Activated T-helper 2 cell treated with anti-CD3 and anti-CD28 coated beads, Interferon-gamma antibody, Interleukin-2, Interleukin-4, amounts not matched to agents 10 μg/mL and 5 μg/mL and 100 μg/mL, durations not matched to agents 14 hours and 24 hours and 36 hours (primary cell): ENCODE measurements around the gene GSTP1. TPM values are rescaled to one million over a fixed set of nuclear protein-coding genes. Genes with fewer than 3 reads are reported as not detected.
A peak's percentile ranks its signal among the peaks of the same experiment; 100 is the strongest.
"Not testable (repeated sequence)": the region's sequence is repeated elsewhere in the genome, so short reads cannot be mapped to it uniquely, and the experiment has no call there.

Experiments
- DNase-seq: peaks from one replicate; pipeline ENCODE4 v3.0.0; 2021; ENCODE audit warnings: low spot score
- H3K27ac Mint-ChIP-seq: one replicate; pipeline ENCODE4 v1.8.0; 2021; ENCODE audit warnings: mixed read lengths
- H3K27me3 Mint-ChIP-seq: one replicate; pipeline ENCODE4 v1.8.0; 2021; ENCODE audit warnings: low read depth, mixed read lengths
- H3K36me3 Mint-ChIP-seq: one replicate; pipeline ENCODE4 v1.8.0; 2021; ENCODE audit warnings: low read depth, mixed read lengths
- H3K4me1 Mint-ChIP-seq: one replicate; pipeline ENCODE4 v1.8.0; 2021; ENCODE audit warnings: low read depth, mixed read lengths
- H3K4me3 Mint-ChIP-seq: one replicate; pipeline ENCODE4 v1.8.0; 2021; ENCODE audit warnings: low read depth, mild to moderate bottlenecking, moderate library complexity, mixed read lengths
- H3K9me3 Mint-ChIP-seq: one replicate; pipeline ENCODE4 v1.8.0; 2021; ENCODE audit warnings: mixed read lengths
- intact Hi-C: fragments of 100-400 bp; cut with micrococcal nuclease; formaldehyde crosslinking; loops from one replicate; pipeline ENCODE4 v1.15.1; 2023
- total RNA-seq: library from RNA; stranded (reverse); gene quantifications from 2 replicates; pipeline ENCODE4 v1.2.3, GENCODE V29; 2022

GSTP1 gene
- total RNA-seq, 1 donor from 2014 or later: 344 TPM

- H3K27ac Mint-ChIP-seq, H3K4me3 Mint-ChIP-seq, H3K27me3 Mint-ChIP-seq, H3K9me3 Mint-ChIP-seq, intact Hi-C loops, H3K4me1 Mint-ChIP-seq, DNase-seq: not testable (repeated sequence)
- peaks cover 39% of the 10 kb centered on the region for H3K36me3 Mint-ChIP-seq
These were observed 5.3 kb downstream of the GSTP1 start for GRCh38 chr11:67588899-67589415.

GRCh38 chr11:67592880-67593564, 9.4 kb downstream of the GSTP1 start:
- no peak for DNase-seq
- no peak overlapping the region for H3K4me3 Mint-ChIP-seq
- no peak overlapping the region for H3K27ac Mint-ChIP-seq
- H3K27me3 Mint-ChIP-seq: peaks cover 7% of the 10 kb centered on the region
- no peaks in the 10 kb centered on the region for H3K4me1 Mint-ChIP-seq
- peaks cover 2% of the 10 kb centered on the region for H3K36me3 Mint-ChIP-seq
- intact Hi-C loops: no loop called here
- peaks cover 3% of the 10 kb centered on the region for H3K9me3 Mint-ChIP-seq

GRCh38 chr11:67593565-67593905, 9.9 kb downstream of the GSTP1 start:
- peaks cover 7% of the 10 kb centered on the region for H3K27me3 Mint-ChIP-seq
- H3K9me3 Mint-ChIP-seq: peaks cover 3% of the 10 kb centered on the region
- no peak overlapping the region for H3K4me3 Mint-ChIP-seq
- intact Hi-C loops: no loop called here
- no peak overlapping the region for H3K27ac Mint-ChIP-seq
- H3K36me3 Mint-ChIP-seq: no peaks in the 10 kb centered on the region
- H3K4me1 Mint-ChIP-seq: no peaks in the 10 kb centered on the region
- DNase-seq: no peak

- no peaks in the 10 kb centered on the region for H3K4me1 Mint-ChIP-seq
- intact Hi-C loops: no loop called here
These were observed 10.9 kb downstream of the GSTP1 start for GRCh38 chr11:67594480-67594879.

GRCh38 chr11:67596753-67597300, 13.2 kb downstream of the GSTP1 start:
- H3K4me1 Mint-ChIP-seq: peaks cover 8% of the 10 kb centered on the region
- no peaks in the 10 kb centered on the region for H3K36me3 Mint-ChIP-seq
- intact Hi-C loops: no loop called here
- peaks cover 3% of the 10 kb centered on the region for H3K9me3 Mint-ChIP-seq
- H3K4me3 Mint-ChIP-seq: no peak overlapping the region
- no peak overlapping the region for H3K27ac Mint-ChIP-seq
- DNase-seq: no peak
- H3K27me3 Mint-ChIP-seq: peaks cover 26% of the 10 kb centered on the region

More at GRCh38 chr11:67594480-67594879, 10.9 kb downstream of the GSTP1 start:
- Mint-ChIP-seq H3K9me3 (peaks cover 3% of the 10 kb centered on the region), H3K36me3 (no peaks in the 10 kb centered on the region), H3K4me3 (no peak overlapping the region), H3K27me3 (peaks cover 10% of the 10 kb centered on the region), H3K27ac (no peak overlapping the region)
- no peak for DNase-seq

- peaks cover 26% of the 10 kb centered on the region for H3K27me3 Mint-ChIP-seq
- intact Hi-C loops, DNase-seq, H3K4me3 Mint-ChIP-seq, H3K9me3 Mint-ChIP-seq, H3K27ac Mint-ChIP-seq, H3K4me1 Mint-ChIP-seq, H3K36me3 Mint-ChIP-seq: not testable (repeated sequence)
These were observed 13.8 kb downstream of the GSTP1 start for GRCh38 chr11:67597458-67597857.

GRCh38 chr11:67597963-67598362, 14.4 kb downstream of the GSTP1 start:
- H3K4me1 Mint-ChIP-seq, H3K36me3 Mint-ChIP-seq, intact Hi-C loops, H3K9me3 Mint-ChIP-seq, H3K27ac Mint-ChIP-seq, DNase-seq, H3K4me3 Mint-ChIP-seq: not testable (repeated sequence)
- peaks cover 31% of the 10 kb centered on the region for H3K27me3 Mint-ChIP-seq

GRCh38 chr11:67599149-67599548, 15.5 kb downstream of the GSTP1 start:
- no peak overlapping the region for H3K4me3 Mint-ChIP-seq
- H3K27me3 Mint-ChIP-seq: peaks cover 31% of the 10 kb centered on the region
- H3K4me1 Mint-ChIP-seq: peaks cover 8% of the 10 kb centered on the region
- intact Hi-C loops: no loop called here
- no peak for DNase-seq
- H3K27ac Mint-ChIP-seq: no peak overlapping the region
- H3K9me3 Mint-ChIP-seq: peaks cover 3% of the 10 kb centered on the region
- H3K36me3 Mint-ChIP-seq: no peaks in the 10 kb centered on the region

- no peak for DNase-seq
- H3K27ac Mint-ChIP-seq: no peak overlapping the region
- peaks cover 3% of the 10 kb centered on the region for H3K9me3 Mint-ChIP-seq
- H3K4me1 Mint-ChIP-seq: peaks cover 8% of the 10 kb centered on the region
- no peaks in the 10 kb centered on the region for H3K36me3 Mint-ChIP-seq
- H3K4me3 Mint-ChIP-seq: no peak overlapping the region
- peaks cover 32% of the 10 kb centered on the region for H3K27me3 Mint-ChIP-seq
- intact Hi-C loops: no loop called here
These were observed 16.9 kb downstream of the GSTP1 start for GRCh38 chr11:67600324-67601029.

GRCh38 chr11:67601098-67601497, 17.5 kb downstream of the GSTP1 start:
- no peak for DNase-seq
- Mint-ChIP-seq H3K4me3 (no peak overlapping the region), H3K4me1 (peaks cover 12% of the 10 kb centered on the region), H3K9me3 (peaks cover 3% of the 10 kb centered on the region), H3K27me3 (peaks cover 32% of the 10 kb centered on the region), H3K36me3 (no peaks in the 10 kb centered on the region), H3K27ac (no peak overlapping the region)
- intact Hi-C loops: no loop called here

- Mint-ChIP-seq H3K27me3 (peaks cover 25% of the 10 kb centered on the region), H3K27ac (peak overlapping the region; percentile 2), H3K4me3 (peak overlapping the region; percentile 6), H3K4me1 (peaks cover 16% of the 10 kb centered on the region)
- DNase-seq, H3K9me3 Mint-ChIP-seq, H3K36me3 Mint-ChIP-seq, intact Hi-C loops: not testable (repeated sequence)
These were observed 20.5 kb downstream of the GSTP1 start for GRCh38 chr11:67604119-67604518.

- Mint-ChIP-seq H3K4me3 (peak overlapping the region; percentile 6), H3K36me3 (peaks cover 12% of the 10 kb centered on the region), H3K27me3 (peaks cover 21% of the 10 kb centered on the region), H3K27ac (no peak overlapping the region), H3K4me1 (peaks cover 16% of the 10 kb centered on the region), H3K9me3 (no peaks in the 10 kb centered on the region)
- intact Hi-C loops: loop anchor here (5.0 kb wide), 1 partner anchor 33 kb away; no protein-coding TSS in a partner anchor
- no peak for DNase-seq
These were observed 21.2 kb downstream of the GSTP1 start for GRCh38 chr11:67604815-67605214.
